ENCODE data around the gene RABL2A.
"Not testable (repeated sequence)": the region's sequence is repeated elsewhere in the genome, so short reads cannot be mapped to it uniquely, and the experiment has no call there.

RABL2A gene

DNA sequence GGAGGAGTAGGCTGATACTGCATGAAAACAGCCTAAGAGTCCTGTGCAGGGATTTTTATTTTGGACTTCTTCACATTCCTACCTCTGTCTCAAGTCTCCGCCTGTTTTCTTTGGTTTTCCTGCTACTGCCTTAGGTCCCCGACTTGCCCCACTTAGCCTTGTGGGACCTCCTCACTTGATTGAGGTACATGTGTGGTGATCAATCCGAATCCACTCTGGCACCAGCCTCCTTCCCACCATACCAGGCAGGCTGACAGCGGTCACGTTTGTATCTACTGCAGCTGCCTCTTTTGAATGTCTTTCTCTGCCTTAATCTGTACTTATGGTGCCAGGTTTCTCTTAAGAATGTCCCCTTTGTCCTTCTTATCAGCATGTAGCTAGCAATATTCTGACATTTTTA, 22.4 kb upstream of the RABL2A start:
- intact Hi-C loops (cut with DNase I); DNase-seq: not testable (repeated sequence)

DNA sequence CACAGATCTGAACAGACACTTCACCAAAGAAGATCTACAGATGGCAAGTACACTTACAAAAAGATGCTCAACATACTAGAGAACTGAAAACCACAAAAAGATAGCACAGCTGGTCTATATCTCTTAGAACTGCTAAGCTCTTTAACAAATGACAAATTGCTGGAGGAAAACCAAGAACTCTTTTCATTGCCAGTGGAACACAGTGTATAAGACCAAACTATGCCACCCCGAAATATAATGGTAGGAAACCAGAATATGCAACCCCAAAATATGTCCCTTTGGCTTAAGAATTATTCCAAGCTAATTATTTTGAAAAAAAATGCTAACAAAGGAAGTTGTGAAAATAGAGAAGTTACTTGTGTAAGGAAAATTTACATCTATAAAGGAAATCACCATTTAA, 21.0 kb upstream of the RABL2A start:
- DNase-seq; intact Hi-C loops (cut with DNase I): not testable (repeated sequence)

DNA sequence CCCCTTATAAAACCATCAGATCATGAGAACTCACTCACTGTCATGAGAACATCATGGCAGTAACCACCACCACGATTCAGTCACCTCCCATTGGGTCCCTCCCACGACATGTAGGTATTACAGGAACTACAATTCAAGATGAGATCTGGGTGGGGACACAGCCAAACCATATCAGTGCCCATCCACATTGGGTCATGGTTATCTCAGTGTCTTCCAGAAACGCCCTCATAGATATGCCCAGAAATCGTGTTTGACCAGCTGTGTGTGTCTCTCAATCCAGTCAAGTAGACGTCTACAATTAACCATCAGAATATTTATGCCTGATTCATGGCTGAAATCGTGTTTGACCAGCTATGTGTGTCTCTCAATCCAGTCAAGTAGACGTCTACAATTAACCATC, 17.2 kb upstream of the RABL2A start:
- DNase-seq; intact Hi-C loops (cut with DNase I): not testable (repeated sequence)

GRCh38 chr2:113621002-113621401, 6.1 kb upstream of the RABL2A start:
- DNase-seq; intact Hi-C loops (cut with DNase I): not testable (repeated sequence)

DNA sequence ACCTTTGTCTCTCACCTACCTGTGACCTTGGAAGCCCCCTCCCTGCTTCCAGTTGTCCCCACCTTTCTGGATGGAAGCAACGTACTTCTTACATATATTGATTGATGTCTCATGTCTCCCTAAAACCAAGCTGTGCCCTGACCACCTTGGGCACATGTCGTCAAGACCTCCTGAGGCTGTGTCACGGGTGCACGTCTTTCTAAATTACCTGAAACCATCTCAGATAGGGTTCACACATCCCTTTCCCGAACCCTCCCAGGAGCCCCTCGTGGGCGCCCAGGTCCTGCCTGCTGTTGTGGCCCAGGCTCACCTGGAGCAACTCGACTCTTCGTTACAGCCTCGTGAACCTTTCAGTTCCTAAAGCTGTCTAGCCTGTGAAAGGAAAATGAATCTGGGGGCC, 1.2 kb upstream of the RABL2A start:
- peak in 1 of 10 donors; percentile 49 for DNase-seq
- intact Hi-C loops (cut with DNase I): not testable (repeated sequence)

GRCh38 chr2:113632849-113633345, 5.8 kb downstream of the RABL2A start:
- intact Hi-C loops (cut with DNase I); DNase-seq: not testable (repeated sequence)

- intact Hi-C loops (cut with DNase I); DNase-seq: not testable (repeated sequence)
These were observed 8.3 kb downstream of the RABL2A start for GRCh38 chr2:113635358-113635757.

GRCh38 chr2:113636226-113636625, 9.2 kb downstream of the RABL2A start:
- intact Hi-C loops (cut with DNase I); DNase-seq: not testable (repeated sequence)

GRCh38 chr2:113638084-113638483, 11.0 kb downstream of the RABL2A start:
- intact Hi-C loops (cut with DNase I); DNase-seq: not testable (repeated sequence)

- intact Hi-C loops (cut with DNase I): not testable (repeated sequence)
These were observed 19.2 kb downstream of the RABL2A start for GRCh38 chr2:113646217-113646616.

GRCh38 chr2:113650834-113651815, 24.1 kb downstream of the RABL2A start:
- DNase-seq; intact Hi-C loops (cut with DNase I): not testable (repeated sequence)

More at GRCh38 chr2:113646217-113646616, 19.2 kb downstream of the RABL2A start:
- DNase-seq: not testable (repeated sequence)

DNA sequence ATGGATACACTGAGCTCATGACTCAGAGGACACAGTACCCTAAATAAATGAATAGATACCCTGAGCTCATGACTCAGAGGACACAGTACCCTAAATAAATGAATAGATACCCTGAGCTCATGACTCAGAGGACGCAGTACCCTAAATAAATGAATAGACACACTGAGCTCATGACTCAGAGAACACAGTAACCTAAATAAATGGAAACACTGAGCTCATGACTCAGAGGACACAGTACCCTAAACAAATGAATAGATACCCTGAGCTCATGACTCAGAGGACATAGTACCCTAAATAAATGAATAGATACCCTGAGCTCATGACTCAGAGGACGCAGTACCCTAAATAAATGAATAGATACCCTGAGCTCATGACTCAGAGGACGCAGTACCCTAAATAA, 25.5 kb downstream of the RABL2A start:
- DNase-seq; intact Hi-C loops (cut with DNase I): not testable (repeated sequence)

DNA sequence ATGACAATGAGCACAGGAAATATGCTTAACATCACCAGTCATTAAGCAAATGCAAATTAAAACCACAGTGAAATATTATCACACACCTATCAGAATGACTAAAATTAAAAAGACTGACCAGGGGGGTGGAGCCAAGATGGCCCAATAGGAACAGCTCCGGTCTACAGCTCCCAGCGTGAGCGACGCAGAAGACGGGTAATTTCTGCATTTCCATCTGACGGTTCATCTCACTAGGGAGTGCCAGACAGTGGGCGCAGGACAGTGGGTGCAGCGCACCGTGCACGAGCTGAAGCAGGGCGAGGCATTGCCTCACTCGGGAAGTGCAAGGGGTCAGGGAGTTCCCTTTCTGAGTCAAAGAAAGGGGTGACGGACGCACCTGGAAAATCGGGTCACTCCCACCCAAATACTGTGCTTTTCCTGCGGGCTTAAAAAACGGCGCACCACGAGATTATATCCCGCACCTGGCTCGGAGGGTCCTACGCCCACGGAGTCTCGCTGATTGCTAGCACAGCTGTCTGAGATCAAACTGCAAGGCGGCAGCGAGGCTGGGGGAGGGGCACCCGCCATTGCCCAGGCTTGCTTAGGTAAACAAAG, 29.1 kb downstream of the RABL2A start:
- intact Hi-C loops (cut with DNase I); DNase-seq: not testable (repeated sequence)

GRCh38 chr2:113657735-113658134, 30.7 kb downstream of the RABL2A start:
- intact Hi-C loops (cut with DNase I); DNase-seq: not testable (repeated sequence)

- intact Hi-C loops (cut with DNase I): not testable (repeated sequence)
These were observed 36.4 kb downstream of the RABL2A start for GRCh38 chr2:113663285-113664060.

DNA sequence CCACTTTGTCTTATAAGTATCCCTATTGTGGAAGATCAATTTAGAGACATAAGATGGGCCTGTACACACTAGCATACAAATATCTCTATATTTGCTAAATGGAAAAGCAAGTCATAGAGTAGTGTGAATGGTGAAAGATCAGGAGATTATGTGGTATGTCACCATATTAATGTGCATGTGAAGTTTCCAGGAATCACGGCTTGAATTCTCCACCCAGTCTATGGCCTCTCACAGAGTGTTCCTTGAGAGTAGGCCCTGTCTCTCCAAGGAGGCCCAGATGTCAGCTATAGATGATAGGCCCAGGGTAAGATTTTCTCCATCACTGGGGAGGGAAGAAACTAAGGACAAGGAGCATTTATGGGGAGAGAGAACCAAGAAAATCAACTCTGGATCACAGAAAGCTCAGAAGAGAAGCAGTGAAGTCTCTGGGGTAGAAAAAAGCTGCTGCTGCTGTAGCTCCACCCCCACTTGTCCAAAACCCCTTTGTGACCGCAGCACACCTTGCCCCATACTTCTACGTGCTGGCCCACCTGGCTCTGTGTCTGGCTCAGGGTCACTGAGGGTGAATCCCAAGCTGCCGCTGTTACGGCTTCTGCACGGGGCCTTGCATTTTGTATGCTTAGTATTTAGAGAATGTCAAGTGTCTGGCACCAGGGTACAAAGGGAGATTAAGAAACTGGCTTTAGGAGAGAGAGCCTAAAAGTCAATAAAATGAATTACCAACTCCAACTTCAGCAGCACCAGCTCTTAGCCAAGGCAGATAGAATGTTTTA, 37.9 kb downstream of the RABL2A start:
- DNase-seq; intact Hi-C loops (cut with DNase I): not testable (repeated sequence)

More at GRCh38 chr2:113663285-113664060, 36.4 kb downstream of the RABL2A start:
- not testable (repeated sequence) for DNase-seq

DNA sequence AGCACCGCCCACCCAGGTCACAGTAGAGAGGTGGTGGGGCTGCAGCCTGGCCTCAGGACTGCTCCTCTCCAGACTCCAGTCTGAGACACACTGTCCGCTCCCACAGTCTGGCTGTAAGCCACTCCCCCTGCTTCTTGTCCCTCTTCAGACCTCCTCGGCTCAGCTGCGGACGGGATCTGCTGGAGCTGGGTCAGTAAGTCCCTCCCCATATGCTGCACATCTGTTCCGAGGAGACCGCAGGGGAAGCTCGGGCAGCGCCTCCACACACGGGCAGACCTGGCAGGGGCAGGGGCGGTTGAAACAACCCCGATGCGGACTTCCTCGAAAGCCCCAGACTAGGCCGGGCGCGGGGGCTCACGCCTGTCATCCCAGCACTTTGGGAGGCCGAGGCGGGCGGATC, 41.9 kb downstream of the RABL2A start:
- peak in 1 of 10 donors; percentile 80 for DNase-seq

GRCh38 chr2:113672326-113672932, 45.4 kb downstream of the RABL2A start:
- DNase-seq: no peak
- intact Hi-C loops (cut with DNase I): no loop called here

More for the DNA sequence above, 41.9 kb downstream of the RABL2A start:
- intact Hi-C loops (cut with DNase I): not testable (repeated sequence)

DNA sequence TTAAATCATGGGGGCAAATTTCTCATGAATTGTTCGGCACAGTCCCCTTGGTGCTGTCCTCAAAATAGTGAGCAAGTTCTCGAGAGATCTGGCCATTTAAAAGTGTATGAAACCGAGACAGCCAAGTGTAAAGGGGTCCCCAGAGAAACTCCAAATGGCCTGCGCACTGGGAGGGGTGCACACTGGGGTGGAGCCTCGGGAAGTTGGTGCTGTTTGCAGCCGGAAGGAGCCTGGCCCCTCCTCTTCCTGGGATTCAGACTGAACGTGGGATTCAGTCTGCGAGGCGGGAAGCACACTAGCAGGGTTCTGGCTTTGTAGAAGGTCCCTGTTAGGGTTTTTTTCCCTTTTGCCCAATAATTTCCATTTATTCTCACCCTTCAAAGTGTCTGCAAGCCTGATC, 48.8 kb downstream of the RABL2A start:
- DNase-seq: no peak
- intact Hi-C loops (cut with DNase I): no loop called here

All from posterior cingulate gyrus (tissue), 11 donors.